Activated T-helper 1 cell treated with anti-CD3 and anti-CD28 coated beads, Interleukin-2, amount 50 U/mL, for 16 hours (primary cell): ENCODE measurements around the gene GALNT9.
"Not testable (repeated sequence)": the region's sequence is repeated elsewhere in the genome, so short reads cannot be mapped to it uniquely, and the experiment has no call there.

Source experiments
- DNase-seq, 2 donors: peaks; one replicate each; pipeline ENCODE4 v3.0.0-alpha.2; 2020; ENCODE audit warnings: low read depth in 1 of 2, low spot score in 1 of 2

Gene GALNT9

DNA sequence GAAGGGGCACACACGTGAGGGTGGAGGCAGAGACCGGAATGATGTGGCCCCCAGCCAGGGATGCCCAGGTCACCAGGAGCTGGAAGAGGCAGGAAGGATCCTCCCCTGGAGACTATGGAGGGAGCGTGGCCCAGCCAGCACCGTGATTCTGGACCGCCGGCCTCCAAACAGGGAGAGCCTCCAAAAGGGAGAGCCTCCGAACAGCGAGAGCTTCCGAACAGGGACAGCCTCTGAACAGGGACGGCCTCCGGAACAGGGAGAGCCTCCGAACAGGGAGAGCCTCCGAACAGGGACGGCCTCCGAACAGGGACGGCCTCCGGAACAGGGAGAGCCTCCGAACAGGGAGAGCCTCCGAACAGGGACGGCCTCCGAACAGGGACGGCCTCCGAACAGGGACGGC lies 33.8 kb downstream of the GALNT9 start:
- DNase-seq: not testable (repeated sequence)

DNA sequence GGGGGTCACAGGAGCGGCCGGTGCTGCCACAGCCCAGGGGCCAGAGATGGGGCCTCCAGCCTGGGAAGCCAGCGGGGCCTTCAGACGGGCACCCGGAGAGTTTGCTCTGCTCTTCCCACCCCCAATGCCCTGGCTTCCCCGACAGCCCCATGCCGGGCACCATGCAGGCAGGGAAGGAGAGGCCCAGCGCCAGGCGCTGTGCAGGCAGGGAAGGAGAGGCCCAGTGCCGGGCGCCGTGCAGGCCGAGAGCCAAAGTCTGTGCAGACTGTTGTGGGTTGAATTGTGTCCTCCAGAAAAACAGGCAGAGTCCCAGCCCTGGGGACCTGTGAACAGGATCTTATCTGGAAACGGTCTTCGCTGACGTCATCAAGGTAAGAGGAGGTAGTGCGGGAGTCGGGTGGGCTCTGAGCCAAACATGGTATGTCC lies 34.3 kb downstream of the GALNT9 start:
- DNase-seq: no peak

DNA sequence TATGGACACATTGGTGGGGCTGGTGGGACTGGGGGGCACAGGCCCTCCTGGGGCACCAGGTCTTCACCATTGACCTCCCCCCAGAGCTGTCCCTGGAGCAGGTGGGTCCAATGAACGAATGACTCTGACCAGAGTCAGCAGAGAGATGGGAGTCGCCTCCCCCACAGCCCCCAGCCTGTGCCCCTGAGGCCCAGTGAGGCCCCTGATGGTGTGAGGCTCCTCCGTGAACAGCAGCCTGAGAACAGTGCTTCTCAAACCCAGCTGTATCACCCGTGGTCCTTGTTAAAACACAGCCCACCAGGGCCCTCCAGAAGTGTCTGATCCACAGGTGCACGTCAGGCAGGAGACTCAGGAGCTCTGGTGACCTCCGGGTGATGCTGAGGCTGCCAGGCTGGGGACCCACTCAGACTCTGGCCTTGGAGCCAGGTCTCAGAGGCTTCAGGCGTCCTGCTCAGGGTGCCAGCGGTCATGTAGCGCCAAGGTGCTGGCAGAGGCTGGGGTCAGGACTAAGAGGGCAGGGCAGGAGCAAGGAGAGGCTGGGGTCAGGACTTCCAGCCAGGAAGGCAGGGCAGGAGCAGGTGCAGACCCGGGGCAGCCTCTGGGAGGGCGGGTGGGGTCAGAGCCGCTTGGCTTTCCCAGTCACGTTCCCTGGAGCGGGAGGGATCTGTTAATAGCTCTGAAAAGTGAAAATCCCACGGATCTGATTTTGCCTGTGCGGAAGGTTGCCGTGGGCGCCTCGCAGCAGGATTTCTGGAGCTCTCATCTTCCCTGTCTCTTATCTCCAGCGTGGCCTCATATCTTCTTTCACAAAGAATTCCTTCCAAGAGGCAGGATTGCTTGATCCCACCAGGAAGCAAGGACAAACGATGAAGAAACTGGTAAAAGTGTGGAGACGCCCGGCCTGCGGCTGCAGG lies 35.0 kb downstream of the GALNT9 start:
- no peak for DNase-seq

DNA sequence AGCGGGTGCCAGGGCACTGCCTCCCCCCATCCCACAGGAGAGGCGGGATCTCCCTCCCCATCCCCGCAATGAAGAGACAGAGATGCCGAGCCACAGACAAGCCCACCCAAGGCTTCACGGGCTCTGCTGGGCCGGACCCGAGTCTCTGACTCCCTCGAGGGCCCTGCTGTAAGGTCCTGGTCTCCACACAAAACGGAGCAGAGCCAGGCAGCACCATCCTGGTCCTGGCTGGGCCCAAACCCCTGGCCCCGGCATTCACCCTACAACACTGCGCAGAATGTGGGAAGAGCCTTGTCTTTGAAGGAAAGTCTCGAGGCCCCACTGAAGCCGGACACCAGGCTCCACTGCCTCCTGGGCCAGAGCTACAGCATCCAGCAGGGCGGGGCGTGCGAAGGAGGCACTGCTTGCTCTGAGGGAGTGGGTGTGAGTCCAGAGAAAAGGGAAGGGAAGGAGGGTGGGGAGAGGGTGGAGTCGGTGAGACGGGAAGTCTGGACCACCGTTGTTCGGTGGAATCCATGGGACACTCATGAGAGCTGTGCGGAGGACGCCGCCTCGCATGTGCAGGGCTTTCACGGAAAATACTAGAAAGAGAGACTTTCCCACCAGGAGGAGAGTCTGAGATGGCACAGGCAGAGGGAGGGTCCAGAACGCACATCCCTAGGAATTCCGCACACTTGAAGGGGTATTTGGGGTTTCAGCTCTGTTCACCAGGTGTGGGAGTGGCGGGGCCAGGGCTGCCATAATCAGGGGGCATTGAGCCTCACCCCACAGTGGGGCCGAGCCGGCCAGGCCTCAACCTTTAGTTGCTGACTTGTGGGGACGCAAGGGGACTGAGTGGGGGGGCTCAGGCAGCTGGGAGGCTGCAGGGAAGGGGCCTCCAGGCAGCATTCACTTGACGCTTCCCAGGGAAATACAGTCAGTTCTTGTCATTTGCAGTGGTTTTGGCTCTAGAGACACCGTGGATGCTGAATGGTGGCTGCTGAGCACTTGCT lies 36.8 kb downstream of the GALNT9 start:
- DNase-seq: no peak

DNA sequence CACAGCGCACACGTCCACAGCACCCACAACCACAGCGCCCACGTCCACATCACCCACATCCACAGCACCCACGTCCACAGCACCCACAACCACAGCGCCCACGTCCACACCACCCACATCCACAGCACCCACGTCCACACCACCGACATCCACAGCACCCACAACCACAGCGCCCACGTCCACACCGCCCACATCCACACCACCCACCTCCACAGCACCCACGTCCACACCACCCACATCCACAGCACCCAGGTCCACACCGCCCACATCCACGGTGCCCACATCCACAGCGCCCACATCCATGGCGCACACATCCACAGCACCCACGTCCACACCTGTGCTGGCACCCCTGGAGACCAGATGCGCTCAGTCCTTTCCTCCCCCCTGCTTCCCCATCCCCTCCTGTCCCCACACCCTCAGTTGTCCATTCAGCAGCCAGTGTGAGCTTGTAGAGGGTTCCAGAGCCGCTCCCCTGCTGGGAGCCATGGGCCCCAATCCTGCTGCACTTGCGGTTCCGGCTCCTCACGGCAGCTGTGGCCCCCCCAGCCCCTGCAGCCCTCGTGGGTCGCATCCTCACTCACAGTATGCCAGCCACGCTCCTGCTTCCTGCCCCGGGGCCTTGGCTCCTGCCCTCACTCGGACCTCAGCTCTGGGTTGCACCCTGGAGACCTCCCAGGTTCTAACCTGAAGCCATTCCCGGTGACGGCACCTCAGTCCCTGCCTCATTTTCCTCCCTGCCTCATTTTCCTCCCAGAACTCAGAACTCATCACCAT lies 37.8 kb downstream of the GALNT9 start:
- no peak for DNase-seq

DNA sequence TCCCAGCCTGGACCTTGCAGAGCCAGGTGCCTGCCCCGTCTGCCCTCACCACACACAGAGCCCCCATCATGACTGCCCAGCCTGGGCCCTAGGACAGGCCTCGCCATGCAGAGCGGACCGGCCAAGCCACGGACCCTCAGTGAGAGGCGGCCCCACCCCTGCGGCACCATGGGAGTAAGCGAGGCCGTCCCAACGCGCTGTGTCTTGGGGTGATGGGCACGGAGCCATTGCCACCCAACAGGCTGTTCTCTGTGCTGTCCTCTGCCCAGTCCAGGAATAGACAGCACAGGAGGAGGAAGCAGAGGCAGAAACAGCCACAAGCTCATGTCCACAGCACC lies 39.2 kb downstream of the GALNT9 start:
- no peak for DNase-seq

DNA sequence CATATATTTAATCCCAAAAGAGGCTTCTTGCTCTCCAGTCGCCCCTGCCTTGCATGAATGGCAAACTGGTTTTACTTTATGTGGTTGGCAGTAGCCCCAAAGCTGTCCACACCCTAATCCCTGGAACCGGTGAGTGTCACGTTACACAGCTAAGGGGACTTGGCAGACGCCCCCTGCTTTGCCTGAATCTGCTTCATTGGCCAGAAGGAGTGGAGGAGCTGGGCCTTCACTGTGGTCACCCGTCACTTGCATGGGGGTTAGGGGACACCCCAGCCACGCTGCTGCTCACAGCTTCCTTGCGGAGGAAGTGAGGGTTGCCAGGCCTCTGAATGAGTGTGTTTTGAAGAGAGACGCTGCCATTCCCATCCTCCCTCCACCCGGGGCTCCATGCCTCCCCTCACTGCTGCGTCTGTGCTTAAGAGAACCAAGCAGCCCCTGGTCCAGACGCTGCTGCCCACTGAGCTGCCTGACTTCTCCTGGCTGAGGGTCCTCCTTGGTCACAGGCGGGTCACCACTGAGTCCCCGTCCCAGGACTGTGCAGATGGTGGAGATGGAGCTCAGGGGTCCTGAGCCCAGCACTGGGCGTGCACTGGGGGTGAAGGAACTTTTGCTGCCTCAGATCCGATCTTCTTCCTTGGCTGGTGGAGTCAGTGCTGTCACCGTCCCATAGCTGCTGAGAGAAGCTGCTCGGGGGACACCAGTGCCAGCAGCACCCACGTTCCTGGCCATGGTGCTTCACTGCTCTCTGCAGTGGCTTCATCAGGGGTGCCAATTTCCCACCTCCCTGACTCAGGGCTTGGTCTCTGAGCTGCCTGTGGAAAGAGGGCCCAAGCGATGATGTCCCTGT lies 39.8 kb downstream of the GALNT9 start:
- DNase-seq: no peak

DNA sequence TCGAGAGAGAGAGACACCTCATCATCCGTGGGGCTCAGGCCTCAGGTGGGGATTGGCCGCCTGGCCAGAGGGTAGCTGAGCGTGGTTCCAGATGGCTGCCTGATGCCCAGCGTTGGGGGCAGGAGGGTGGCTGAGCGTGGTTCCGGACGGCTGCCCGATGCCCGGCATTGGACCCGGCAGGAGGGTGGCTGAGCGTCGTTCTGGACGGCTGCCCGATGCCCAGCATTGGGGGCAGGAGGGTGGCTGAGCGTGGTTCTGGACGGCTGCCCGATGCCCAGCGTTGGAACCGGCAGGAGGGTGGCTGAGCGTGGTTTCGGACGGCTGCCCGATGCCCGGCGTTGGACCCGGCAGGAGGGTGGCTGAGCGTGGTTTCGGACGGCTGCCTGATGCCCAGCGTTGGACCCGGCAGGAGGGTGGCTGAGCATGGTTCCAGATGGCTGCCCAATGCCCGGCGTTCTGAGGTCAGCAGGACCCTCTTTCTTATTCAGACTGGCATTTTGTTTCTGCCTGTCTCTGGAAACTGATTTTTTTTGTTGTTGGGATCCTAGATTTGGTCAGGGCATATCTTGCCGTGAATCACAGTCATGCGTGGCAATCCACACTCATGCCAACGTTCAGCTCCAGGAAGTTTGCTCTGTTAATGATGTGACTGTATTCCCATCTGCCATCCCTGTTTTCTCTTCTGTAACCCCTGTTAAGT lies 40.7 kb downstream of the GALNT9 start:
- DNase-seq: no peak

DNA sequence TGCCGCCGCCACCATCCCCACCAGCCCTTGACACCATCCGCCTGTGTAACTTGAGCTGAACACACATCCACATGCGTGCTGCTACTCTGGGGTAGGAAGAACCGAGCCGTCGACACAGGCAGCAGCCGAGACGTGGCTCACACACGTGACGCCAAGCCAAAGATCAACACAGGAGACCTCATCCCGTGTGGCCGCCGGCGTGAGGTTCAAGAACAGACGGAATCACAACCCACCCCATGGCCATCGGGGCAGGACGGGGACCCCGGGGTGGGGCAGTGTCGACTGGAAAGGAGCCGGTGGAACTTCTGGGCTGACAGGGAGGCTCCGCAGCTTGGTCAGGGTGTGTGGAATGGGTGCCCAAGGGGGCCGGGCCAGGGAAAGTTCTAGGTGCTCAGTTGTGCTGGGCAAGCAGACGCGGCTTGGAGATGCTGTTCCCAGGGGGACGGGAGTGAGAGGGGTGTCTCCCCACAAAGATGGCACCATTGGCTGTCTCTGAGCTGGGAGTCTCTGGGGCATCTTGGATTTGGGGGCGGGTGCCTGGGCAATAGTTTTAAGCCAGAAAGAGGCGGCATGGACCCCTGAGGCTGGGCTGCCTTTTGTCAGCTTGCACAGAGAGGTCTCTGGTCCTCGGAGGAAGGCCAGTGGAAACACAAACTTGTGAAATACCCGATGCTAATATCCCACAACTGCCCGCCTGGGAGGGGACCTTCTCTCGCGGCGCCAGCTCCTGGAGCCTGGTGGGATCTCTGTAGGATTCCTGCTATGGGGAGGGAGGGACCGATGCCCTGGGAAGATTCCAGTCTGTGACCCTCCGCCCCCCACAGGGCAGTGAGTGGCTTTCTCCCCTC lies 41.8 kb downstream of the GALNT9 start:
- no peak for DNase-seq

DNA sequence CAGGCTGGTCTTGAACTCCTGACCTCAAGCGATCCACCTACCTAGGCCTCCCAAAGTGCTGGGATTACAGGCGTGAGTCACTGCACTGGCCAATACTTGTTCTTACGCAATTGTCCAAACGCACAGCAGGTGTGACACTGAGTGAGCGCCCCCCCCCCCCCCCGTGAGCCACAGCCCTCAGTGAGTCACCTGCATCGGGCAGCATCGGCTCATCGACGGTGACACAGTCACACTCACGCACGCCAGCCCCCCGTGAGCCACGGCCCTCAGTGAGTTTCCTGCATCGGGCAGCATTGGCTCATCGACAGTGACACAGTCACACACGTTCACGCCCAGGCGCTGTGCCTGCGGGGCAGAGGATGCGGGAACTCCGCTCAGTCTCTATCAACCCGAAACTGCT lies 42.5 kb downstream of the GALNT9 start:
- DNase-seq: no peak

DNA sequence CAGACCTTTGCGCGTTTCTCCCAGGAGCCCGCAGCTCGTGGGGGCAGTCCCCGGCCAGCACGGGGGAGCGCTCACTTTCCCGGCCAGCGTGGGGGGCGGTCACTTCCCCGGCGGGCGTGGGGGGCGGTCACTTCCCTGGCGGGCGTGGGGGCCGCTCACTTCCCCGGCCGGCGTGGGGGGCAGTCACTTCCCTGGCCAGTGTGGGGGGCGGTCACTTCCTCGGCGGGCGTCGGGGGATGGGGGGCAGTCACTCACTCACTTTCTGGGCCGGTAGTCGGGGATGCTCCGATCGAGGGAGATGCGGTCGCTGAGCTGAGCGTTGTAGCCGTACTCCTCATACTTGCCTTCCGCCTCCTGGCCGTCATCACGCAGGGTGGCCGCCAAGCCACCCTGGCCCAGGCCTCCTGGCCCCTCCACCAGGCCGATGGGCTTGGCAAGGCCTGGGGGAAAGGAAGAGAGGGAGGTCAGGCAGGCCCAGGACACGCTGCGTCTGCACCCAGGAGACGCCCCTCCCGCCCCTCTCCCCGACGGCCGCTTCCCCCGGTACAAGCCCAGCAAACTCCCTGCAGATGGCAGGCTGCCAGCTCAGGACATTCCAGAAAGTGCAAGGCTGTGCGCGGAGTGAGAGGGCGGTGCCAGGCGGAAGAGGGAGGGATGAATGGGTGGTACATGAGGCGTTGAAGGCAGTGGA lies 43.3 kb downstream of the GALNT9 start:
- no peak for DNase-seq

DNA sequence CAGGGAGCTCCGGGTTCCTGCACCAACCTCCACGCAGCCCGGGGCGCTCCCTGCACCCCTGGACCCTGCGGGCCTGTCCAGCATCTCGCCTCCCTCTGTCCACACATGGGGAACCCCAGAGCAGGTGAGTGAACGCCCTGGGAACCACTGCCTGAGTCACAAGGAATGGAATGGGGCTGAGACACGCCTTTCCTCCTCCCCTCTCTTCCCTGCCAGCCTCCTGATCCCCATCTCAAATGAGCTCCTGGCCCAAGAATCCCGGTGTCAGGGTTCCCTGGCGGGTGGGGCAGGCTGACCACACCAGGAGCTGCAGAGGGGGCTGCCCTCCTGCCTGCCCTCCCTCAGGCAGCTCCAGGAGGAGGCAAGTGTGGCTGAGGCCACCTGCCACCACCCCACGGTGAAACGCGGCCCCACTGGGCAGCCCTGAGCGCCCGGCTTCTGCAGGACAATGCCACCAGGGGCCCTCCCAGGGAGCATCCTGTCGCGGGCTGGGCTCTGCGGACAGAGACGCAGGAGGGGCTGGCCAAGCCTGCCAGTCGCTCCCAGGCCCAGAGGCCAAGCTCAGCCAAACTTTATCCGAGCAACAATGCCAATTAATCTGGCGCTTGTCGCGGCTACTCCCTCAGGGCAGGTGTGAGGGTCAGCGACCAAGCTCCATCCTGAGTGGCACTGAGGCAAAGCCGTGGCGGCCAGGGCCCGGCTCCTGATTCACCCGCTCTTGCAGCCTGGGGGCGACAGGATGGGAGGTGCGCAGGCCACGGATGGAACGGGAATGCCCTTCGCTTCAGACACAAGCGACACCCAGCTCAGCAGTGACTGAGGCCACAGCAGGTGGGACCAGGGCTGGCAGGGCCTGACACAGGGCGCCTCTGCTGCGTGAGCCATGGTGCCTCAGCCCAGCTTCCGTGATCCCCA lies 44.3 kb downstream of the GALNT9 start:
- DNase-seq: no peak

DNA sequence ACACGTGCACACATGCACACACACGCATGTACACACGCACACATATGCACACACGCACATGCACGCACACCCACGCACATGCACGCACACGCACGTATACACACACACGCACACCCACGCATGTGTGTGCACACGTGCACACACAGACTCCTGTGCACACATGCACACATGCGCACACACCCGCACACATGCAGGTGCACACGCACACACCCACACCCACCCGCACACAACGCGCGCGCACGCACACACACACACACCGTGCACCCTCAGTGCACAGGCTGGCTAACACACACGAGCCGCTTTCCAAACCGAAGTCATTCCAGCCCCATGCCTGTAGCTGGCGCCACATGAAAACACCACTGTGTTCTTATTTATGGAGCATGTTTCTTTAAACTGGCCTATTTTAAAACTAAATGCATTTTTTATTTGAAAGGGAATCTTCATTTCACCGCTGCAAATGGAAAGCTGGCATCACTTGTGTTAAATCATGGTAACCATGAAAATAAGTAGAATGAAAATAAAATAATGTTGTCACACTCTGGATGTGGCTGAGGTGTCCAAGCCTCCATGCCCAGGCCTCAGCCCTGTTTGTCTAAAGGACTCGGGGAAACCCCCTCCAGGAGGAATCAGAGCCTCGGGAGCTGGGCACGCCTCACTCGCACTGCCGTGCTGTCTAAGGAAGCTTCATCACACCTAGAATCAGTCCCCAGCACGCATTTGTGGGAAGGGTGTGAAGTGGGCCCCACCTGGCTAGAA lies 45.1 kb downstream of the GALNT9 start:
- DNase-seq: no peak

DNA sequence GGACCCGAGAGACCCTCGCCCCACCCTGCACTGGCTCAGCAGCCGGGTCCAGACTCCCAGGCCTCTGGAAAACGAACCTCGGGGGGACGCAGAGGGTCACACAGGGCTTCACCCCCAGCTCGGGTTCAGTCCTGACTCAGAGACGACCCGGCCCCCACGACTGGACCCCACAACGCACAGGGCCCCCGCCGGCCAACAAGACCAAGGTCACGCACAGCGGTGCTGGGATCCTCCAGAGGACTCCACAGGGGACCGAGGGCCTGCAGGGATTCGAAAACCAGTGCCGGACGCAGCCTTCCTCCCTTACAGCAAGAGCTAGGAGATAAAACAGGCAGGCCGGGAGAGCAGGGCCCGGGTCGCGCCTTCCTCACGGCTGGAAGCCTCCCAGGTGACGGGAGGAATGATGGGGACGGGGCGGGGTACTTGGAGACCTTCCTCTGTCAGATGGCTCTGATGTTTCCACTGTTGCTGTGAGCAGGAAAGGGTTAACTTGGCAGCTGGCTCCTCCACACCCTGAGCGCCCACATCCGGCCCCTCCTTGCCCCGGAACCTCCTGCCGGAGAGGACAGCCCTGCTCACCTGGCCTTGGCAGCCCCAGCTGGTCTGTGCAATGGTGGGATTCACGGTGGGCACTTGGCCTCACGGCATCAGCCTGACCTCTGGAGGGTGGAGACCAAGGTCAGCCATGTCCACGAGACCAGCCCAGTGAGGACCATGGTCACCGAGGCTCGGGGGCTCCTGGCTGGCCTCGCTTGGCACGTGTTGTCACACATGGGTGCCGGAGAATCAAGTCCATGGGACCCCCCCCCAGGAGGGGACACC lies 46.2 kb downstream of the GALNT9 start:
- DNase-seq: no peak
